Endothelial cell of umbilical vein (primary cell): ENCODE results near the gene CALU. TPM values are rescaled to one million over a fixed set of nuclear protein-coding genes. Genes with fewer than 3 reads are reported as not detected.

ENCODE experiments used
- BruUV-seq: library from RNA; stranded (reverse); fragments of 400-500 nt; replicated peaks from 2 replicates; lab custom pipeline; 2021; lab: Mats Ljungman, UMichigan
- CTCF ChIA-PET: fragments of 300-600, 350-600 bp; sonication (Branson Sonifier 250); formaldehyde crosslinking; loops from one replicate; lab custom pipeline; 2021; ENCODE audit warnings: antibody characterized with exemption, inconsistent platforms; lab: Charles Lee
- POLR2A ChIA-PET: fragments of 300-600, 350-600 bp; sonication (Branson Sonifier 250); formaldehyde crosslinking; loops from one replicate; lab custom pipeline; 2021; ENCODE audit warnings: antibody characterized with exemption, inconsistent platforms; lab: Charles Lee
- DNase-seq: peaks from one replicate; pipeline ENCODE4 v3.0.0-alpha.2; 2011; ENCODE audit warnings: low read depth, low spot score
- FAIRE-seq: peaks from 2 replicates; lab custom pipeline; 2011; peaks lifted over from hg19 to GRCh38; lab: Jason Lieb, UNC
- H2AFZ ChIP-seq: 2 replicates; pipeline ENCODE4 v1.6.0; 2012; ENCODE audit warnings: low read depth, low read length, control low read depth, inconsistent platforms
- H3K27ac ChIP-seq: 2 replicates; pipeline ENCODE4 v1.5.1; 2011; ENCODE audit warnings: low read depth, mild to moderate bottlenecking, control low read depth, low read length, moderate library complexity; ENCODE audit not compliant: insufficient read depth
- H3K27me3 ChIP-seq, 2 experiments: 2 replicates each; pipeline versions ENCODE4 v1.6.0 to v1.6.1; 2011; ENCODE audit warnings: low read length in 2 of 2, mixed read lengths in 1 of 2; ENCODE audit not compliant: control insufficient read depth in 2 of 2, insufficient read depth in 2 of 2
- H3K36me3 ChIP-seq, 2 experiments: 2 replicates in 1 of 2; 3 replicates in 1 of 2; pipeline ENCODE4 v1.5.1; 2011; ENCODE audit warnings: low read length in 2 of 2, mild to moderate bottlenecking in 1 of 2, moderate library complexity in 1 of 2; ENCODE audit not compliant: control insufficient read depth in 2 of 2, insufficient read depth in 2 of 2; ENCODE audit errors: extremely low read depth in 1 of 2
- H3K4me1 ChIP-seq: 3 replicates; pipeline ENCODE4 v1.5.1; 2011; ENCODE audit warnings: mild to moderate bottlenecking, low read length; ENCODE audit not compliant: control insufficient read depth, insufficient read depth; ENCODE audit errors: extremely low read depth
- H3K4me2 ChIP-seq: 2 replicates; pipeline ENCODE4 v1.6.1; 2011; ENCODE audit warnings: low read length, control low read depth, mixed read lengths; ENCODE audit not compliant: insufficient read depth
- H3K4me3 ChIP-seq, 3 experiments: fragments of 200-600 bp in 1 of 3; sonication (generic), shearing (Covaris generic) in 1 of 3; replicated peaks in 1 of 3; 2 replicates each; pipeline ENCODE4 v1.5.1; 2011 to 2016; ENCODE audit warnings: control low read depth in 3 of 3, low read length in 3 of 3, mild to moderate bottlenecking in 2 of 3, inconsistent platforms in 1 of 3, low read depth in 1 of 3, moderate library complexity in 1 of 3; ENCODE audit not compliant: insufficient read depth in 1 of 3
- H3K79me2 ChIP-seq: 2 replicates; pipeline ENCODE4 v1.6.0; 2012; ENCODE audit warnings: low read length, inconsistent platforms; ENCODE audit not compliant: control insufficient read depth, insufficient read depth
- H3K9ac ChIP-seq: replicated peaks from 2 replicates; pipeline ENCODE3; 2011; ENCODE audit warnings: low read length, control low read depth; ENCODE audit not compliant: insufficient read depth; ENCODE audit errors: extremely low read depth
- H3K9me1 ChIP-seq: replicated peaks from 3 replicates; pipeline ENCODE4 v1.6.0; 2011; ENCODE audit warnings: mild to moderate bottlenecking, low read length; ENCODE audit not compliant: control insufficient read depth, insufficient read depth; ENCODE audit errors: extremely low read depth
- H3K9me3 ChIP-seq: replicated peaks from 2 replicates; pipeline ENCODE4 v1.5.1; 2012; ENCODE audit warnings: low read length, inconsistent platforms; ENCODE audit not compliant: control insufficient read depth, insufficient read depth
- H4K20me1 ChIP-seq: replicated peaks from 2 replicates; pipeline ENCODE3; 2011; ENCODE audit warnings: mild to moderate bottlenecking, low read length; ENCODE audit not compliant: control insufficient read depth, insufficient read depth; ENCODE audit errors: extremely low read depth
- CTCF ChIP-seq, 2 donors: IDR thresholded peaks; 1 replicate in 1 of 2; 2 replicates in 1 of 2; pipeline ENCODE4 v1.5.1; 2011; ENCODE audit warnings: low read length in 2 of 2, mild to moderate bottlenecking in 2 of 2, moderate library complexity in 2 of 2, control low read depth in 1 of 2, inconsistent platforms in 1 of 2, low read depth in 1 of 2; ENCODE audit not compliant: insufficient read depth in 1 of 2; ENCODE audit errors: extremely low read depth in 1 of 2
- EZH2 ChIP-seq: IDR thresholded peaks from 2 replicates; pipeline ENCODE4 v1.6.1; 2012; ENCODE audit warnings: borderline replicate concordance, low read depth, mild to moderate bottlenecking, moderate library complexity, low read length, inconsistent platforms; ENCODE audit not compliant: severe bottlenecking
- FOS ChIP-seq: IDR thresholded peaks from 2 replicates; pipeline ENCODE4 v1.6.1; 2011; ENCODE audit warnings: mild to moderate bottlenecking, low read length, moderate library complexity, borderline replicate concordance; ENCODE audit not compliant: insufficient read depth
- GATA2 ChIP-seq: IDR thresholded peaks from 2 replicates; pipeline ENCODE4 v1.7.0; 2011; ENCODE audit warnings: low read depth, mild to moderate bottlenecking, moderate library complexity, mixed read lengths, low read length; ENCODE audit not compliant: insufficient read length, insufficient read depth
- JUN ChIP-seq: IDR thresholded peaks from 2 replicates; pipeline ENCODE4 v1.6.1; 2011; ENCODE audit warnings: borderline replicate concordance, low read depth; ENCODE audit not compliant: insufficient read length, insufficient read depth
- MAX ChIP-seq: IDR thresholded peaks from 2 replicates; pipeline ENCODE4 v1.6.1; 2011; ENCODE audit not compliant: insufficient read depth, insufficient read length
- MYC ChIP-seq: IDR thresholded peaks from one replicate; pipeline ENCODE4 v1.6.1; 2011; ENCODE audit warnings: mild to moderate bottlenecking, low read depth, low read length
- POLR2A ChIP-seq: IDR thresholded peaks from 2 replicates; pipeline ENCODE4 v1.6.1; 2012; ENCODE audit warnings: low read depth, mild to moderate bottlenecking, control low read depth, low read length
- POLR2AphosphoS5 ChIP-seq: IDR thresholded peaks from 2 replicates; pipeline ENCODE4 v1.6.1; 2012; ENCODE audit warnings: low read depth, mild to moderate bottlenecking, control low read depth, low read length, moderate library complexity; ENCODE audit not compliant: insufficient read depth
- dilution Hi-C: fragments of 300-500 bp; cut with MboI; formaldehyde crosslinking; loops from one replicate; pipeline ENCODE4 v1.15.0; 2019; ENCODE audit warnings: low sequenced_read_pairs; ENCODE audit not compliant: extremely low pct_ligation_motif_present
- intact Hi-C: fragments of 100-400 bp; cut with micrococcal nuclease; formaldehyde crosslinking; loops from one replicate; pipeline ENCODE4 v1.10.0; 2022
- polyA plus RNA-seq, 4 experiments: library from polyadenylated mRNA; depleted of rRNA in 3 of 4; stranded (reverse) in 3 of 4; unstranded in 1 of 4; fragments of >200 nt; gene quantifications; 2 replicates each; pipeline versions ENCODE4 v1.2.1 to v1.2.3, GENCODE V29; 2011 to 2012; ENCODE audit warnings: missing spikeins in 1 of 4
- total RNA-seq: library from RNA; stranded (reverse); gene quantifications from 2 replicates; pipeline ENCODE4 v1.2.3, GENCODE V29; 2021

CALU gene
- total and polyA plus RNA-seq, 2 donors (not counting 3 experiments of a cell fraction or from before 2014, with no cell fraction given) = 135 to 257 TPM

- intact Hi-C loops = no loop called here
- Histone ChIP-seq H3K27me3 (no peaks in the 10 kb centered on the region), H3K4me3 (peak overlapping the region in 2 of 3 experiments; percentile 88 to 95), H2AFZ (no peak overlapping the region), H3K27ac (peak overlapping the region; percentile 40), H3K9me1 (no peaks in the 10 kb centered on the region), H3K4me1 (peaks cover 33% of the 10 kb centered on the region), H3K9me3 (no peaks in the 10 kb centered on the region), H3K4me2 (peak overlapping the region; percentile 91), H4K20me1 (peaks cover 13% of the 10 kb centered on the region), H3K9ac (no peak overlapping the region), H3K79me2 (peaks cover 68% of the 10 kb centered on the region), H3K36me3 (peaks cover 0 to 4% of the 10 kb centered on the region in 2 experiments)
- FAIRE-seq (peak; percentile 84), DNase-seq (peak; percentile 96)
- no TSS peak for BruUV-seq
- TF ChIP-seq MYC (no peak), EZH2 (no peak), CTCF (IDR thresholded peaks at IDR 0.05; ENCODE audit: extremely low read depth in 1 of 2, insufficient read depth in 1 of 2, low read depth in 1 of 2, low read length in 2 of 2) (no peak), FOS (no peak), POLR2AphosphoS5 (peak; percentile 49), JUN (no peak), POLR2A (peak; percentile 48), MAX (no peak), GATA2 (no peak)
- ChIA-PET POLR2A (interaction anchor here (1.2 kb wide), 1 partner anchor 92 kb away, joined by 5 read pairs; no protein-coding TSS in a partner anchor), CTCF (interaction anchor here (1.1 to 1.7 kb wide), 5 partner anchors 9 to 143 kb away, joined by 3 to 5 read pairs (median 3); partner anchors contain the start of gene ATP6V1F)
- dilution Hi-C loops = no loop called here
Observed at GRCh38 chr7:128740996-128741395, 1.8 kb downstream of the CALU start.
